MM.1S (cell line): ENCODE measurements around the gene RPGR.

Experiments
- DNase-seq: peaks from one replicate; pipeline ENCODE4 v3.0.0-alpha.2; 2015
- H2AFZ ChIP-seq: fragments of 300-600 bp; sonication (generic); 2 replicates; pipeline ENCODE4 v1.6.0; 2016; ENCODE audit warnings: antibody characterized with exemption, low read length
- H3F3A ChIP-seq: fragments of 300-600 bp; sonication (generic); 2 replicates; pipeline ENCODE4 v1.6.1; 2016; ENCODE audit warnings: mild to moderate bottlenecking, antibody characterized with exemption, low read length, moderate library complexity, mixed read lengths; ENCODE audit not compliant: insufficient read depth
- H3K27ac ChIP-seq: fragments of 300-600 bp; sonication (generic); 2 replicates; pipeline ENCODE4 v1.5.1; 2016; ENCODE audit warnings: mild to moderate bottlenecking, low read length
- H3K27me3 ChIP-seq: fragments of 300-600 bp; sonication (generic); replicated peaks from 2 replicates; pipeline ENCODE4 v1.6.0; 2016; ENCODE audit warnings: low read length; ENCODE audit not compliant: insufficient read depth
- H3K36me3 ChIP-seq: fragments of 300-600 bp; sonication (generic); replicated peaks from 2 replicates; pipeline ENCODE4 v1.6.1; 2016; ENCODE audit warnings: mild to moderate bottlenecking, low read length, mixed read lengths; ENCODE audit not compliant: insufficient read depth
- H3K4me1 ChIP-seq: fragments of 300-600 bp; sonication (generic); 2 replicates; pipeline ENCODE4 v1.6.1; 2016; ENCODE audit warnings: low read length, mixed read lengths
- H3K4me2 ChIP-seq: fragments of 300-600 bp; sonication (generic); 2 replicates; pipeline ENCODE4 v1.6.0; 2016; ENCODE audit warnings: low read depth, low read length
- H3K4me3 ChIP-seq: fragments of 300-600 bp; sonication (generic); 2 replicates; pipeline ENCODE4 v1.5.1; 2016; ENCODE audit warnings: low read length, mixed read lengths
- H3K79me2 ChIP-seq: fragments of 300-600 bp; sonication (generic); 2 replicates; pipeline ENCODE4 v1.6.1; 2016; ENCODE audit warnings: mixed run types, low read length, mixed read lengths
- H3K9ac ChIP-seq: fragments of 300-600 bp; sonication (generic); 2 replicates; pipeline ENCODE4 v1.6.1; 2016; ENCODE audit warnings: low read length, mixed read lengths
- H3K9me2 ChIP-seq: fragments of 300-600 bp; sonication (generic); replicated peaks from 2 replicates; pipeline ENCODE4 v1.6.1; 2016; ENCODE audit warnings: mild to moderate bottlenecking, low read length, mixed read lengths; ENCODE audit not compliant: insufficient read depth
- H3K9me3 ChIP-seq: fragments of 300-600 bp; sonication (generic); replicated peaks from 2 replicates; pipeline ENCODE4 v1.6.1; 2016; ENCODE audit warnings: mild to moderate bottlenecking, low read length, mixed read lengths; ENCODE audit not compliant: insufficient read depth
- H4K20me1 ChIP-seq: fragments of 300-600 bp; sonication (generic); 2 replicates; pipeline ENCODE4 v1.6.1; 2016; ENCODE audit warnings: mild to moderate bottlenecking, low read length, moderate library complexity, mixed read lengths; ENCODE audit not compliant: insufficient read depth
- EZH2 ChIP-seq: fragments of 300-600 bp; sonication (generic); optimal IDR thresholded peaks from 2 replicates; pipeline ENCODE3; 2017; ENCODE audit warnings: low read depth, mild to moderate bottlenecking, antibody characterized with exemption, low read length, mixed read lengths
- EZH2phosphoT487 ChIP-seq: fragments of 300-600 bp; sonication (generic); IDR thresholded peaks from 2 replicates; pipeline ENCODE4 v1.6.1; 2018; ENCODE audit warnings: antibody characterized with exemption, low read length
- TF ChIP-seq, protein P1 (sequence below): fragments of 300-600 bp; sonication (generic); IDR thresholded peaks from 2 replicates; pipeline ENCODE4 v1.5.1; 2016; ENCODE audit warnings: antibody characterized with exemption, low read length, mixed read lengths

RPGR gene

DNA sequence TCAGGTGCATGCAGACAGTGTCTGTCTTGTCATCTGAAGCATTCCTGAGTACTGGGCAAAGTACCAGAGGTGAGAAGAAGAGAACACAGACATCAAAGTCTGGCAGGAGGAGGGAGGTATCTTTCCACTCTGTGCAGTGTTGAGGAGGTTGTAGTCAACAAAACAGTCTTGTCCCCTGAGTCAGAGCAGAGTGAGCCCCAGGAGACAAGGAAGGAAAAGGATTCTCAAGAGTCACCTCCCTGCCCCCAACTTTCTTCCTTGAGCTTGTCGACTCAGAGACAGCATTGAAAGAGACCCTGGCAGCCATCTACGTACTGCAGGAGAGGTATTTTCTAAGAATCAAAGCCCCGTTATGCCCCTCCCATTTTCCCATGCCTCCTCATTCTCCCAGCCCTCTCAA is 102.2 kb downstream of the RPGR start:
- no peaks in the 10 kb centered on the region for H4K20me1 ChIP-seq
- no peak overlapping the region for H3K4me2 ChIP-seq

GRCh38 chrX:38224160-38224559 is 103.1 kb downstream of the RPGR start:
- H3K9me3 ChIP-seq: no peaks in the 10 kb centered on the region
- H4K20me1 ChIP-seq: no peaks in the 10 kb centered on the region
- no peak overlapping the region for H3K9ac ChIP-seq
- H3K4me2 ChIP-seq: no peak overlapping the region
- no peak for DNase-seq
- H3F3A ChIP-seq: no peaks in the 10 kb centered on the region
- no peaks in the 10 kb centered on the region for H3K27me3 ChIP-seq
- no peak overlapping the region for H3K4me3 ChIP-seq
- H3K27ac ChIP-seq: no peak overlapping the region
- no peaks in the 10 kb centered on the region for H3K9me2 ChIP-seq
- H2AFZ ChIP-seq: no peak overlapping the region
- no peak for TF ChIP-seq EZH2
- TF ChIP-seq, protein P1, sequence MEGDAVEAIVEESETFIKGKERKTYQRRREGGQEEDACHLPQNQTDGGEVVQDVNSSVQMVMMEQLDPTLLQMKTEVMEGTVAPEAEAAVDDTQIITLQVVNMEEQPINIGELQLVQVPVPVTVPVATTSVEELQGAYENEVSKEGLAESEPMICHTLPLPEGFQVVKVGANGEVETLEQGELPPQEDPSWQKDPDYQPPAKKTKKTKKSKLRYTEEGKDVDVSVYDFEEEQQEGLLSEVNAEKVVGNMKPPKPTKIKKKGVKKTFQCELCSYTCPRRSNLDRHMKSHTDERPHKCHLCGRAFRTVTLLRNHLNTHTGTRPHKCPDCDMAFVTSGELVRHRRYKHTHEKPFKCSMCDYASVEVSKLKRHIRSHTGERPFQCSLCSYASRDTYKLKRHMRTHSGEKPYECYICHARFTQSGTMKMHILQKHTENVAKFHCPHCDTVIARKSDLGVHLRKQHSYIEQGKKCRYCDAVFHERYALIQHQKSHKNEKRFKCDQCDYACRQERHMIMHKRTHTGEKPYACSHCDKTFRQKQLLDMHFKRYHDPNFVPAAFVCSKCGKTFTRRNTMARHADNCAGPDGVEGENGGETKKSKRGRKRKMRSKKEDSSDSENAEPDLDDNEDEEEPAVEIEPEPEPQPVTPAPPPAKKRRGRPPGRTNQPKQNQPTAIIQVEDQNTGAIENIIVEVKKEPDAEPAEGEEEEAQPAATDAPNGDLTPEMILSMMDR: no peak
- no peak for TF ChIP-seq EZH2phosphoT487
- no peaks in the 10 kb centered on the region for H3K36me3 ChIP-seq
- H3K4me1 ChIP-seq: no peaks in the 10 kb centered on the region
- H3K79me2 ChIP-seq: no peaks in the 10 kb centered on the region

More for the DNA sequence above, 102.2 kb downstream of the RPGR start:
- no peak overlapping the region for H2AFZ ChIP-seq
- no peaks in the 10 kb centered on the region for H3K9me3 ChIP-seq
- DNase-seq: no peak
- H3K4me3 ChIP-seq: no peak overlapping the region
- H3K36me3 ChIP-seq: no peaks in the 10 kb centered on the region
- no peaks in the 10 kb centered on the region for H3F3A ChIP-seq
- H3K4me1 ChIP-seq: no peaks in the 10 kb centered on the region
- no peaks in the 10 kb centered on the region for H3K79me2 ChIP-seq
- TF ChIP-seq EZH2phosphoT487 (no peak), EZH2 (no peak)
- TF ChIP-seq, protein P1: no peak
- H3K9ac ChIP-seq: no peak overlapping the region
- H3K9me2 ChIP-seq: no peaks in the 10 kb centered on the region
- no peaks in the 10 kb centered on the region for H3K27me3 ChIP-seq
- H3K27ac ChIP-seq: no peak overlapping the region

- Histone ChIP-seq H3K9ac (no peak overlapping the region), H3K4me2 (no peak overlapping the region), H2AFZ (no peak overlapping the region), H3K9me2 (no peaks in the 10 kb centered on the region), H4K20me1 (no peaks in the 10 kb centered on the region), H3K4me1 (no peaks in the 10 kb centered on the region), H3K9me3 (no peaks in the 10 kb centered on the region), H3F3A (no peaks in the 10 kb centered on the region), H3K4me3 (no peak overlapping the region), H3K36me3 (no peaks in the 10 kb centered on the region), H3K27ac (no peak overlapping the region), H3K79me2 (no peaks in the 10 kb centered on the region), H3K27me3 (no peaks in the 10 kb centered on the region)
- TF ChIP-seq EZH2: no peak
- no peak for DNase-seq
Measured at GRCh38 chrX:38221391-38221929, 105.8 kb downstream of the RPGR start.
